Right ventricle myocardium inferior (tissue), 1 donor: ENCODE data around the gene CCSAP. TPM values are rescaled to one million over a fixed set of nuclear protein-coding genes. Genes with fewer than 3 reads are reported as not detected.
A peak's percentile ranks its signal among the peaks of the same experiment; 100 is the strongest.

ENCODE experiments used
- ATAC-seq: fragments of 200-7000 bp; cut with Tn5 transposase; one replicate; pipeline ENCODE4 v1.9.1; 2020; ENCODE audit warnings: mild to moderate bottlenecking, moderate library complexity
- DNase-seq: peaks from one replicate; pipeline ENCODE4 v3.0.0; 2021; ENCODE audit errors: missing footprints
- intact Hi-C: fragments of 100-400 bp; cut with DNase I; formaldehyde crosslinking; loops from one replicate; pipeline ENCODE4 v1.11.0; 2022
- total RNA-seq: library from RNA; stranded (reverse); fragmentation: NEBNext Ultra II Directional; extraction: Animal tissue kit (Norgen Biotek cat#: 25700); gene quantifications from one replicate; pipeline ENCODE4 v1.2.1, GENCODE V29; 2021
- donor health status: DM: no; HTN: yes; CAD: no; lungs with severe emphysema.

Gene CCSAP
- total RNA-seq, 1 donor from 2014 or later, result 2.3 TPM

DNA sequence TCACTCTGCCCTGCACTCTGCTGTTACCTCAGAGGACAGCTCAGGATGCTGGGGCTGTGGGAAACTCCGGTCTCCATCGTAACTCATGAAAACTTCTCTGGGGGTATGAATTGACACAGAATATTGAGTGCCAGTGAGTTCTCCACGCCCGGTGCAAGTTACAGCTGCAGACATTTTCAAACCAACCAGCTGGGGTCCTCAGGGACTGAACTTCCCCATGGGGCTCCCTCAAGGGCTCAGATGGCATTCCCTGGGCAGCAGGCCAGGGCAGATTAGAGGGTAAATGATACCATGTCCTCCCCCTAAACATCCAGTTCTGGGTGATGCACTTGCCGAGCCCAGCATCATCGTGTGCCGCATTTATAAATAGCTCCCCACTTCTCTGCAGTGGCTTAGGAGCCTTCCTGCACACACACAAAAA, 27.8 kb upstream of the CCSAP start:
- DNase-seq (no peak), ATAC-seq (peak; percentile 93)
- intact Hi-C loops, result loop anchor here (2.0 kb wide), 1 partner anchor 112 kb away; no protein-coding TSS in a partner anchor

DNA sequence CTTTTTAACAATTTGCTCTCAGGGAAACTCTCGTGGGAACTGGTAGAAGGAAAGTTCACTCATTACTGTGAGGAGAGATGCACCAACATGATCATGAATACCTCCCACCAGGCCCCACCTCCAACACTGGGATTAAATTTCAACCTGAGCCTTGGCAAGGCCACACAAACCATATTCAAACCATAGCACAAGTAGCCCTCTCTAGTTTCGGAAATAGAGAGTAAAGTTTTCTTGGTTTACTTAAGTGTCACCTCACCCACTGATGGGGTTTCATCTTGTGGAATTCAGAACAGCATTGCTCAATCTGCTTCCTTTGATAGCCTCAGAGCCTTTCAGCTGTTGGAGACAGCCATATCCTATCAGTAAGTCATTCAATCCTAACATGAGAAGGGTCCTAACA, 25.5 kb upstream of the CCSAP start:
- no peak for ATAC-seq
- no peak for DNase-seq
- intact Hi-C loops, result no loop called here

DNA sequence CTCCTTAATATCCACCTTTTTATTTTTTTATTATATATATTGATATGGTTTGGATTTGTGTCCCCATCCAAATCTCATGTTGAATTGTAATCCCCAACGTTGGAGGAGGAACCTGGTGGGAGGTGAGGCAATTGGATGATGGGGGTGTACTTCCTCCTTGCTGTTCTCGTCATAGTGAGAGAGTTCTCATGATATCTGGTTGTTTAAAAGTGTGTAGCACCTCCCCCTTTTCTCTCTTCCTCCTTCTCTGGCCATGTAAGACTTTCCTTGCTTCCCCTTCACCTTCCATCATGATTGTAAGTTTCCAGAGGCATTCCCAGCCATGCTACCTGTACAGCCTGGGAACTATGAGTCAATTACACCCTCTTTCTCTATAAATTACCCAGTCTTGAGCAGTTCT, 22.7 kb upstream of the CCSAP start:
- no peak for ATAC-seq
- no peak for DNase-seq
- intact Hi-C loops, result no loop called here

DNA sequence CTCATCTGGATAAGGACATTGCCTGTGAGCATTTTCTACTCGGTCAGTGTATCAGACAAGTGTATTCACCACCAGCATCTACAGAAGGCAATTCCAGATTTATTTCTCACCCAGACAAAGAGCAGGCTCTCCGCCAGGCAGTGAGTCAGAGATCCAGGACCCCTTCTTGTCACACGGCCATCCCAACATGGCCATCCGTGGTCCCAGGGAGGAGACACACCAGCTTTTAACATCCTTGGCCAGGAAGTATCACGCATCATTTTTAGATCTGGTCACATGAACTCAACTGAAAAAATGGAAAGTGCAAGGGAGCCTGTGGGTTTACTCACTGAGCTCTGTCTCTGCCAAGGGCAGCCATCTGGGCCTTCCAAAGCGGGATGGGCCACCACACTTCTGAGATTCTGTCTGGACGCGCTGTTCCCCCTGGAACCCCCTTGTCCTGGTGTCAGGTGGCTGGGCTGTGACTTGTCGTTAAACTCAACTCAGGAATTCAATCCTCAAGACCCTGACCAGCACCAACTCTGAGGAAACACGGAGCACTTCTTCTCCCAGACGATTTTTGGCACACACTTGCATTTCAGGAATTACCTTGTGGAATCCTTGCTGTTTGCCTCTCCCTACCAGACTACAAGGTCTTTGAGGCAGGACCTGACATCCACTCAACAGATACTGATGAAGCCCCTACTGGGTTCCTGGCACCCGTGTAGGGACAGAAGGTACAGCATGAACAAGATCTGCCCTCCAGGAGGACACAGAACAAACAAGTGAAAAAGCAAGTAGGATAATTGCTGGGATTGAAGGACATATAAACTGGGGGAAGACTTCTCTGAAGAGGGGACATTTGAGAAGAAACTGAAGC, 21.6 kb upstream of the CCSAP start:
- ATAC-seq (no peak), DNase-seq (no peak)
- intact Hi-C loops, result no loop called here

DNA sequence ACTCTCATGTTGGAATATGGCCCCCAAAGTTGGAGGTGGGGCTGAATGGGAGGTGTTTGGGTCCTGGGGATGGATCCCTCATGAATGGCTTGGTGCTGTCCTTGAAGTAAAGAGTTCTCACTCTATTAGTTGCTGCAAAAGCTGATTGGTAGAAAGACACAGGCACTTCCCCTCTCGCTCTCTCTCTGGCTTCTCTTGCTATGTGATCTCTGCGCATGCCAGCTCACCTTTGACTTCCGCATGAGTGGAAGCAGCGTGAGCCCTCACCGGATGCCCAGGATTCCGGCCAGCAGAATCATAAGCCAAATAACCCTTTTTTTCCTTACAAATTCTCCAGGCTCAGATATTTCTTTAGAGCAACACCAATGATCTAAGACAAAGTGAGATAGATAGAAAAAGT, 20.9 kb upstream of the CCSAP start:
- intact Hi-C loops, result no loop called here
- ATAC-seq (no peak), DNase-seq (no peak)

DNA sequence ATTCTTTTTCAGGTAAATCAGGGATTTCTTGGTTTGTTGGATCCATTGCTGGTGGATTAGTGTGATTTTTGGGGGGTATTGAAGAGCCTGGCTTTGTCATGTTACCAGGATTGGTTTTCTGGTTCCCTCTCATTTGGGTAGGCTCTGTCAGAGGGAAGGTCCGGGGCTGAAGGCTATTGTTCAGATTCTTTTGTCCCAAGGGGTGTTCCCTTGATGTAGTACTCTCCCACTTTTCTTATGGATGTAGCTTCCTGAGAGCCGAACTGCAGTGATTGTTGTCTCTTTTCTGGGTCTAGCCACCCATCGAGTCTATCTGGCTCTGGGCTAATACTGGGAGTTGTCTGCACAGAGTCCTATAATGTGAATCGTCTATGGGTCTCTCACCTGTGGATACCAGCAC, 17.6 kb upstream of the CCSAP start:
- no peak for DNase-seq
- no peak for ATAC-seq
- intact Hi-C loops, result no loop called here

DNA sequence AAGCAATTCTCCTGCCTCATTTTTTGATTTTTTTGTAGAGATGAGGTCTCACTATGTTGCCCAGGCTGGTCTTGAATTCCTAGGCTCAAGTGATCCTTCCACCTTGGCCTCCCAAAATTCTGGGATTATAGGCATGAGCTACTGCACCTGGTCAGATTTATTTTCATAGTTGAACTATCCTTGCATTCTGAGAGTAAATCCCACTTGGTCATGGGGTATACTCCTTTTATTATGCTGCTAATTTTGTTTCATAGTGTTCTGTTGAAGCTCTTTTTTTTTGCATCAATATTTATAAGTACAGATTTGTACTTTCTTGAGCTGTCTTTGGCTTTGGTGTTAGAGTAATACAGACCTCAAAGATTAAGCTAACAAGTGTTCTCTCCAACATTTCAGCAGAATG, 12.8 kb upstream of the CCSAP start:
- intact Hi-C loops, result no loop called here
- ATAC-seq, result no peak
- no peak for DNase-seq

DNA sequence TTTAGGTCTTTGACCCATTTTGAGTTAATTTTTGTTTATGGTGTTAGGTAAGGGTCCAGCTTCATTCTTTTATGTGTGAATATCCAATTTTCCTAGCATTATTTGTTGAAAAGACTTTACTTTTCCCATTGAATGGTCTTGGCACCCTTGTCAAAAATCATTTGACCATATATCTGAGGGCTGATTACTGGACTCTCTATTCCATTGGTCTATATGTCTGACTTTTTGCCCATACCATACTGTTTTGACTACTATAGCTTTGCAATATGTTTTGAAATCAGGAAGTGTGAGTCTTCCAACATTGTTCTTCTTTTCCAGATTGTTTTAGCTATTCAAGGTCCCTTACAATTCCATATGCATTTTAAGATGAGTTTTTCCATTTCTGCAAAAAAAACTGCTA, 11.4 kb upstream of the CCSAP start:
- ATAC-seq (no peak), DNase-seq (no peak)
- intact Hi-C loops, result no loop called here

DNA sequence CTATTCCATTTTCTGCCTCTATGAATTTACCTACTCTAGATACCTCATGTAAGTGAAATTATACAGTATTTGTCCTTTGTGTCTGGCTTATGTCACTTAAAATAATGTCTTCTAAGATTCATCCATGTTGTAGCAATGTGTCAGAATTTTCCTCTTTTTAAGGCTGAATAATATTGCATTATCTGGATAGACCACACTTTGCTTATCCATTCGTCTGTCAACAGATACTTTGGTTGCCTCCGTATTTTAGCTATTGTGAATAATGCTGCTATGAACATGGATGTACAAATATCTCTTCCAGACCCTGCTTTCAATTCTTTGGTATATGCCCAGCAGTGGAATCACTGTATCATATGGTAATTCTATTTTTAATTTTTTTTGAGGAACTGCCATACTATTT, 10.1 kb upstream of the CCSAP start:
- DNase-seq (no peak), ATAC-seq (no peak)
- intact Hi-C loops, result no loop called here

DNA sequence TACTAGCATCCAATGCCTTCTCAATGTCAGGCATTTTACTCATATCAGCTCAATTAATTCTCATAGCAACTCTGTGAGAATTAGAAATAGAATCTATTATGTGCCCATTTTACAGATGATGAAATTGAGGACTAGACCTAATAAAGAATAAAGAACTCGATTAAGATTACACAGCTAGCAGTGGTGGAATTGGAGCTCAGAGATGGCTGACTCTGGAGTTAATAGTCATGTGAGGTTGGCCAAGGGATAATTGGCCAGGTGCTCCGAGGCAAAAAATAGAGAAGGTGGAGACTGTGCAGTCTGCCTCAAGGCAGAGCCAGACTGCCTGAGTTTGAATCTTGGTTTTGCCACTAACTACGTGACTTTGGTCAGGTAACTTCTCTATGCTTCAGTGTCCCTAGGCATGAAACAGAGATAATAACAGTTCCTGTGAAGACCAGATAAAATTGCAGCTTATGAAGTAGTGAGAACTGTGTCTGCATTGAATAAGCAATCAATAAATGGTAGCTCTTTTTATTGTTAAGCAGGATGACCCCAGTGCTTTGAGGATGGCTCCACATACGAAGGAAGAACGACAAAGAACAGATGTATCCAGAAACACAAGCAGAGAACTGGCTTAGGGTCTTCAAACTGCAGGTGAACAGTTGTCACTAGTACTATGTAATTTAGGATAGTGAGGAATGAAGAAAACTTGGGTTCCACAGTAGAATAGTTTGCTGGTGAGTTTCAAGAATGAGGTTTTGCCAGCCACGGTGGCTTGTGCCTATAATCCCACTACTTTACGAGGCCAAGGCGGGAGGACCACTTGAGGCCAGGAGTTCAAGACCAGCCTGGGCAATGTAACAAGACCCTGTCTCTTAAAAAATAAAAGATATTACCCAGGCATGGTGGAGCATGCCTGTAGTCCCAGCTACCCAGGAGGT, 6.9 kb upstream of the CCSAP start:
- intact Hi-C loops, result no loop called here
- DNase-seq, result no peak
- ATAC-seq, result no peak

DNA sequence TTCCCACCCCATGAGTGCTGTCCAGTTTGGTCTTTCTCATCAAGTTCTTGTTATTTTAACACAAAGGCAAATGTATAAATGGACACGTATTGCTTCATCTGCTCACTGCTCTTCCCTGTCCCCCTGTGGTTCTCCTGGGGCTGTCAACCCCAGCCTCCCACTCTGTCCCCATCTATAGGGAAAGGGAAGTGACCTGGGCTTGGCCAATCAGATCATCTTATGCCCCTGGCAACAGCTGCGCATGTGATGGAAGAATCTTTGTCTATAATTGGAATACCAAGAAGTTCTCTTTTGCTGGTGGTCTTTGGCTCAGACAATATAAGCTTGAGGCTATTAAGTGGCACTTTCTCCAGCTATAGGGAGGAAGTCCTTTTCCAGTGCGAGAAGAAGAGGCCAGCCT, 4.7 kb upstream of the CCSAP start:
- intact Hi-C loops, result no loop called here
- no peak for ATAC-seq

DNA sequence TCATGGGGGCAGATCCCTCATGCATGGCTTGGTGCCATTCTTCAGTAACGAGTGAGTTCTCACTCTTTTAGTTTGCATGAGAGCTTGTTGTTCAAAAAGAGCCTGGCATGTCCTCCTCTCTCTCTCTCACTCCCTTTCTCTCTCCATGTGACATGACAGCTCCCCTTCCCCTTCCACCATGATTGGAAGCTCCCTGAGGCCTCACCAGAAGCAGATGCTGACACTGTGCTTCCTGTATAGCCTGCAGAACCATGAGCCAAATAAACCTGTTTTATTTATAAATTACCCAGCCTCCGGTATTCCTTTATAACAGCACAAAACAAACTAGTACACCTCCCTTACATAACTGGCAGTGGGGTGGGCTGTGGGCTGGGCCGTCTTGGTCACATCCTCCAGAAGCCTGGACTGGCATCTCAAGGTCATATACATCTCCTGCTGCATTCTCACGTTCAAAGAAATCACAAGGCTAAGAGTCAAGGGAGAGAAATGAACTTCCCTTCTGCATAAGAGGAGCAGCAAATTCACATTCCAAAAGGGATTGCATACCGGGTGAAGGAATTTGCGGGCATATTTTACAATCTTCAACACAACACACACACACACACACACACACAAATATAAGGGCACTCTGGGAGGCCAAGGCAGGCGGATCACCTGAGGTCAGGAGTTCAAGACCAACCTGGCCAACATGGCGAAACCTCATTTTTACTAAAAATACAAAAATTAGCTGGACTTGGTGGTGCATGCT, 2.3 kb upstream of the CCSAP start:
- intact Hi-C loops, result loop anchor here (5.0 kb wide), 1 partner anchor 73 kb away; the partner anchor contains the start of gene RAB4A
- ATAC-seq, result no peak
- DNase-seq, result no peak

More for the DNA sequence above, 4.7 kb upstream of the CCSAP start:
- no peak for DNase-seq

DNA sequence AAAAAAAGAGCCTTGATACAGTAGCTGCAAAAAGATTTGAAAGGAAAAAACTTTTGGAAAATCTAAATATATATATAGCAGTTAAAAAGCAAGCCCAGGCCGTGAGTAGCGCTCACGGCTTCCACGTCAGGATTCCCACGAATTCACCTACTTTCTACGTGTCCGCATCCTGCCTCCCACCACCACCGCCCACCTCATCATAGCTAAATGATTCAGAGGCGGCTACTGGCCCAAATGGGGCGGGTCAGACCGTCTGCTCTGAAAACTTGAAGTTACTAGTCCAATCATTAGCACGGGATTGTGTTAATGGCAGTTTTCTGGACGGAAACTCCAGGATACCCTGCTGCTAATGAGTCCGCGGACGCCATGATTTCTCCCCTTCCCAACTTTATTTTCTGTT, 1.3 kb upstream of the CCSAP start:
- intact Hi-C loops, result loop anchor here (5.0 kb wide), 1 partner anchor 72 kb away; the partner anchor contains the start of gene RAB4A
- no peak for DNase-seq
- no peak for ATAC-seq

DNA sequence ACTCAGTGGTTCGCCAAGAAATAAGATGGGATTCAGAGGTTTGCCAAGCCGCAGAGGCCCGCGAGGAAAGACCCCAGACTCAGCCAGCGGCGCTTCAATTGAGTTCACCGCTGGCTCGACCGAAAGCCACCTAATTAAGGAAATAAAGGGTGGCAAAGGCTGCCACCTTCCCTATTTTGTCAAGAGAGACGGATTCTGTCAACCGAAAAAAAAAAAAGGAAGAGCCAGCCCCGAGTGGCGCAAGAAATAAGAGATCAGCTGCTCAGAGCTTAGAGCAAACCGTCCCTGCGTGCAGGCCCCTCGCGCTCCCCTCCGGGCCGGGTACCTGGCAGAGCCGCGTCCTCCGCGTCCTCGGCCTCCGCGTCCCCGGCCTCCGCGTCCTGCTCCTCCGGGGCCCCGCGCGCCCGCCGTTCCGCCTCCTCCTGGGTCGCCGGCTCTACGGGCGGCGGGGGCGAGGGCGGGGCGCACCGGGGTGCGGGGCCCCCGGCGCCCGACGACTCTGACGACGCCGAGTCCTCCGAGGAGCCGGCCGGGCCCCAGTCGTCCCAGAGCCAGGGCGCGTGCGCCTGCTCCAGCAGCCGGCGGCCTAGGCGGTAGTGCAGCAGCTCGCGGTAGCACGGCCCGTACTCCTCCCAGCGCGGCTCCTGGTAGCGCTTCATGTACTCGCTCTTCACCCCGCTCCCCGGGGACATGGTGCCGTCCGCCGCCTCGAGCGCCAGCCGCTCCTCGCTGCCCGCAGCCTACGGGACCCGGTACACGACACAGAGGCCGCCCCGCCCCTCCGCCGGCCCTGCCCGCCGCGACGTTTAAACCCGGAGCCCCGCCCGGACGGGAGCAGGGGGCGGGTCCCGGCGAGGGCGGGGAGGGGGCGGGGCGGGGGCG, 832 bp downstream of the CCSAP start:
- peak; percentile 91 for DNase-seq
- intact Hi-C loops, result loop anchor here (5.0 kb wide), 1 partner anchor 70 kb away; the partner anchor contains the start of gene RAB4A
- ATAC-seq, result peak; percentile 97

DNA sequence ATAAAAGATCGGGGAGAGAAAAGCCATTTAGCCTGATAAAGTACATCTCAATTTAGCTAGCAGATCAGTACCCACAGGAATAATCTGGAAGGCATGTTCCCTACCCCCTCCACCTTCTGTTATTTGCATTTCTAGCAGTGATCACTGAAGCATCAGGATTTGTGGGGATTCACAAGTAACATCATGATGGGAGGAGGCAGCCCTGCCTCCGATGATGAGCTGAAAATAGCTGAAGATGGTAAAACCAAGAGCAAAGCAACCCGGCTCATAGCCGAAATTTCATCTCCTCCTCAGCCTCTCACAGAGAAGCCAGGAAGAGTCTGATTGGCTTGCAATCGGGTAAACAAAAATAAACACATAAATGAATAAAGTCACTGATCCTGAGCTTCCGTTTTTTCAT, 2.4 kb downstream of the CCSAP start:
- intact Hi-C loops, result loop anchor here (5.0 kb wide), 1 partner anchor 68 kb away; the partner anchor contains the start of gene RAB4A
- ATAC-seq (no peak), DNase-seq (no peak)

DNA sequence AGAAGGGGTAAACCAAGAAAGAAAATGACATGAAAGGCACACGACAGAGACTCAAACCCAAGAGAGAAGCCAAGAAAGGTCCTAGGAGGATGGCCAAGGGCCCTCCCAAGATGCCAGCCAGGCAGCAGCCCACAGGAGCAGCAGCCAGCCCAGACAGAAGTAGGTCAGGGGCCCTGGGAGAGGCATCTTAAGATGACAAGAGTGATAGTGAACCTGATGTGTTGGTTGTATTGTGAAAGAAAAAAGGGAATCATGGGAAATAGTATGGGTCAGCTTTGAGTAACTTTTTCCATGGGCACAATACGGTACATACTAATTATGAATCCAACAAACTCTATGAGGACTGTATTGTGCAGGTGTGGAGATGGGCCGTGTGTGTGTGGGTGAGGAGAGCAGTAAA, 3.3 kb downstream of the CCSAP start:
- DNase-seq (no peak), ATAC-seq (no peak)
- intact Hi-C loops, result no loop called here

DNA sequence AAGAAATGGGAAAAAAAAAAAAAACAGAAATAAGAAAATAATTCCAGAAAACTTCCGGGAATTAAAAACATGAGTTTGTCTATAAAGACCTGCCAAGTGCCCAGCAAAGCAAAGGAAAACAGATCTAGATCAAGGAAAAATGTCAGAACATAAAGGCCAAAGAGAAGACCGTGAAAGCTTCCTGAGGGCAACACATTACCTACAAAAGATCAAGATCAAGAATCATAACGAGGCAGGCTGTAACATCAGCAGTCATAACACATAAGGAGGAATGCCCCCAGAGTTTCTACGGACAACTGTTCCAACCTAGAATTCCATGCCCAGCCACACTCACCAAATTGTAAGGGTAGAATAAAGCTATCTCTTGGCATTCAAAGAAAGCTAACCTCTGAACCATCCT, 3.8 kb downstream of the CCSAP start:
- intact Hi-C loops, result no loop called here
- DNase-seq, result no peak
- ATAC-seq, result no peak

DNA sequence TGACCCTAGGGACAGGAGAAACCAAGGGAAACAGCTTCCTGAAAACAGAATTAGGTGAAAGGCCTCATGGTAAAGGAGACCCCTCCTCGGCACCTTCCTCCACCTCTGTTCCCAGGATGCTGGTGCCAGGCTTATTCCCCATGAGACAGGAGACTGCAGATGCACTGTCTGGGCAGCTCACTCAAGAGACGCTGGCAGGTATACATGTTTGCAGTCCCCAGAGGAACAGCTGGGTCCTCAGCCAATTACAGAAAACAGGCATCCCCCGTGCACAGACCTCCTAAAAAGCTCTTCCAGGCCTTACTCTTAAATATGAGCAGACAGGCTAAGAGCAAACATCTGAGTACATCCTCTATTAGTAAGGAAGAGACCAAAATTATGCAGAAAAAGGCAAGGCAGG, 6.5 kb downstream of the CCSAP start:
- no peak for DNase-seq
- intact Hi-C loops, result no loop called here
- no peak for ATAC-seq
